Right atrium auricular region (tissue), 2 donors: Measurements from ENCODE around the gene SPATA46. TPM values are rescaled to one million over a fixed set of nuclear protein-coding genes. Genes with fewer than 3 reads are reported as not detected.

ENCODE experiments used
- DNase-seq: peaks from one replicate; pipeline ENCODE4 v3.0.0-alpha.2; 2019; ENCODE audit warnings: low spot score
- H3K27ac ChIP-seq, 2 donors: fragments of 200-600 bp; sonication (generic); 1 replicate in 1 of 2; 2 replicates in 1 of 2; pipeline ENCODE4 v1.5.1; 2016 to 2019
- H3K27me3 ChIP-seq, 2 donors: fragments of 200-600 bp; sonication (generic); one replicate each; pipeline versions ENCODE4 v1.5.1 to v1.6.0; 2017 to 2019
- H3K36me3 ChIP-seq: fragments of 200-600 bp; sonication (generic); one replicate; pipeline ENCODE4 v1.5.1; 2016
- H3K4me1 ChIP-seq, 2 donors: fragments of 200-600 bp; sonication (generic); one replicate each; pipeline versions ENCODE4 v1.5.1 to v1.6.0; 2017 to 2019
- H3K4me3 ChIP-seq, 2 donors: fragments of 200-600 bp; sonication (generic); 1 replicate in 1 of 2; 2 replicates in 1 of 2; pipeline ENCODE4 v1.5.1; 2017 to 2019; ENCODE audit warnings: mild to moderate bottlenecking in 1 of 2, moderate library complexity in 1 of 2
- H3K9me3 ChIP-seq, 2 donors: fragments of 200-600 bp; sonication (generic); one replicate each; pipeline ENCODE4 v1.5.1; 2019
- microRNA counts, 2 donors: library from miRNA; unstranded; fragments of <30 nt; microRNA quantifications; one replicate each; lab custom pipeline; 2016 to 2017
- microRNA-seq, 2 donors: library from miRNA; unstranded; fragments of <30 nt; microRNA quantifications; one replicate each; pipeline ENCODE4, GENCODE V29; 2016 to 2017; ENCODE audit warnings: borderline number of aligned reads in 2 of 2, borderline replicate concordance in 1 of 2
- total RNA-seq, 2 donors: library from RNA; depleted of rRNA; stranded (reverse); fragments of >200 nt; gene quantifications; one replicate each; pipeline ENCODE4 v1.1.0, GENCODE V29; 2016
- TF ChIP-seq, protein P1 (sequence below), 2 donors: fragments of 200-600 bp; sonication (generic); IDR thresholded peaks; one replicate each; pipeline ENCODE4 v1.5.1; 2019; ENCODE audit warnings: antibody characterized with exemption in 2 of 2

The SPATA46 gene
- total RNA-seq, 2 donors from 2014 or later: not detected

DNA sequence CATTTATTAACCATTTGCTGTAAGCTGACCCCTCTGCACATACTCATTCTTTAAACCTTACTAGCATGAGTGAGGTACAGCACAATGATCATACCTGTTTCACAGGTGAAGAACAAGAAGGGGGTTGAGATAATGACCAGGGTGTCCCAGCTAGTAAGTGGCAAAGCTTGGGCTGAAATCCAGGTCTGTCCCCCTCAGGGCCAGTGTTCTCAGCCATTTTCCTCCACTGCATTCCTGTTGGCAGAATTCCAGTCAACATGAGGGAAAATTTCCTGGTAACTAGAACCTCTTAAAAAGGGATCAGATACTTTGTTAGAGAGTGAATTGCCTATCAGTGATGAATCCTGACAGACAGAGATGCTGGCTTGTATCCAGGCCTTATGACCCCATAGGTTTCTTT is 48.1 kb downstream of the SPATA46 start:
- no peak overlapping the region for H3K4me3 ChIP-seq
- TF ChIP-seq, protein P1, sequence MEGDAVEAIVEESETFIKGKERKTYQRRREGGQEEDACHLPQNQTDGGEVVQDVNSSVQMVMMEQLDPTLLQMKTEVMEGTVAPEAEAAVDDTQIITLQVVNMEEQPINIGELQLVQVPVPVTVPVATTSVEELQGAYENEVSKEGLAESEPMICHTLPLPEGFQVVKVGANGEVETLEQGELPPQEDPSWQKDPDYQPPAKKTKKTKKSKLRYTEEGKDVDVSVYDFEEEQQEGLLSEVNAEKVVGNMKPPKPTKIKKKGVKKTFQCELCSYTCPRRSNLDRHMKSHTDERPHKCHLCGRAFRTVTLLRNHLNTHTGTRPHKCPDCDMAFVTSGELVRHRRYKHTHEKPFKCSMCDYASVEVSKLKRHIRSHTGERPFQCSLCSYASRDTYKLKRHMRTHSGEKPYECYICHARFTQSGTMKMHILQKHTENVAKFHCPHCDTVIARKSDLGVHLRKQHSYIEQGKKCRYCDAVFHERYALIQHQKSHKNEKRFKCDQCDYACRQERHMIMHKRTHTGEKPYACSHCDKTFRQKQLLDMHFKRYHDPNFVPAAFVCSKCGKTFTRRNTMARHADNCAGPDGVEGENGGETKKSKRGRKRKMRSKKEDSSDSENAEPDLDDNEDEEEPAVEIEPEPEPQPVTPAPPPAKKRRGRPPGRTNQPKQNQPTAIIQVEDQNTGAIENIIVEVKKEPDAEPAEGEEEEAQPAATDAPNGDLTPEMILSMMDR (IDR thresholded peaks at IDR 0.05): no peak
- H3K9me3 ChIP-seq: no peaks in the 10 kb centered on the region
- DNase-seq: no peak
- no peaks in the 10 kb centered on the region for H3K4me1 ChIP-seq
- no peak overlapping the region for H3K27ac ChIP-seq
- H3K27me3 ChIP-seq: no peaks in the 10 kb centered on the region
- H3K36me3 ChIP-seq: no peaks in the 10 kb centered on the region

DNA sequence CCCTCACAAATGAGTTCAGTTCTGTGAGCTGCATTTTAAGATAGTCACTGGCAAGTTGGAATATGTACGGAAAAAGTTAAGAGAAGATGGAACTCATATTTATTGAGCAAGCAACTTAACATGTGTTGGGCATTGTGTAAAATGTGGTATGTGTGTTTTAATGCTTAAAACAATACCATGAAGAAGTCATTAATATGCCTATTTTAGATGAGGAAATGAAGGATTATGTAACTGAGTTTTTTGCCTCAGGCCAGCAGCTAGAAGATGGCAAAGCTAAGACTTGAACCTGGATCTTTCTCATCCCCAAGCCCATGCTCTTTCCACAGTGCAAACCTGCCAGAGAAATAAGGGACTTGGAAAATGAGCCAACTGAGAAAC is 48.9 kb downstream of the SPATA46 start:
- DNase-seq: no peak
- Histone ChIP-seq H3K36me3 (no peaks in the 10 kb centered on the region), H3K9me3 (no peaks in the 10 kb centered on the region), H3K27ac (no peak overlapping the region), H3K4me1 (no peaks in the 10 kb centered on the region), H3K27me3 (no peaks in the 10 kb centered on the region), H3K4me3 (no peak overlapping the region)
- TF ChIP-seq, protein P1 (IDR thresholded peaks at IDR 0.05): no peak

DNA sequence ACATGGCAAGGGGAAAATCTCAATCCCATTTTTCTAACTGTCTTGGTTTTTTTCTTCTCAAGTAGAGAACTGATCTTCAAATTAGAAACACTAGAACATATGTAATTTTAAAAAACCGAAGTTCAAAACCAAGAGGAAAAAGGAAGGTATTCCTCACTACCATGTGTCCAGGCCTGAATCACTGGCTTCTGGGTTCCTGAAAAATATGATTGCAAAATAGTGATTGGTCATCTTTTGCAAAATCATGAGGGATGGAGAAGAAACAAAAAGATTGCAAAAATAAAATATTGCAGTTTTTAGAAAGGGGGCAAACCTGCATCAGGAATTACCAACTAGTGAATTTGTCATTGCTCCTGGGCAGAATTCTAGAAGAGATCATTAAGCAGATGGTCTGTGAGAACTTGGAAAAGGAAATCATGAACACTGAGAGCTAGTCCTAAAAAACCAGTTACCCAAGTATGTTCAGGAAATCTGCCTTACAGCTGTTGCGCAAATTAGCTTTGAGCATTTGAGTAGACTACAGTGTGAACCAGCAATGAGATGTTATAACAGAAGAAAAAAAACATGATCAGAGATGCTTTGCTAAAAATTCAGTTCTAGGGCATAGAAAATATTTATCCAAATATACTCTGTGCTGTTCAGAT is 49.4 kb downstream of the SPATA46 start:
- DNase-seq: no peak
- Histone ChIP-seq H3K4me3 (no peak overlapping the region), H3K27me3 (no peaks in the 10 kb centered on the region), H3K9me3 (no peaks in the 10 kb centered on the region), H3K4me1 (no peaks in the 10 kb centered on the region), H3K36me3 (no peaks in the 10 kb centered on the region), H3K27ac (no peak overlapping the region)
- TF ChIP-seq, protein P1 (IDR thresholded peaks at IDR 0.05): no peak

DNA sequence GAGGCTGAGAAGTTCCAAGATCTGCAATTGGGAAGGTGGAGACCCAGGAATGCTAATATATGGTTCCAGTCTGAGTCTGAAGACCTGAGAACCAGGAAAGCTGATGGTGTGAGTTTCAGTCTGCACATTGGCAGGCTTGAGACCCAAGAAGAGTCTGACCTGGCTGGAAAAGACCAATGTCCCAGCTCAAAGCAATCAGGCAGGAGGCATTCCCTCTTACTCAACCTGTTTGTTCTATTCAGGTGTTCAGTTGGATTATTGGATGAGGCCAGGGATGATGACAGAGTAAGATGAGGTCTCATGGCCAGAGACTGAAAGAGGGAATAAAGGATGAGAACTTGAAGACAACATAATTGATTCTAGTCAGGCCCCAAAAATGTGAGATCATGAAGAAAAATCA is 50.1 kb downstream of the SPATA46 start:
- H3K4me3 ChIP-seq: no peak overlapping the region
- no peaks in the 10 kb centered on the region for H3K27me3 ChIP-seq
- no peak for DNase-seq
- no peaks in the 10 kb centered on the region for H3K36me3 ChIP-seq
- no peak overlapping the region for H3K27ac ChIP-seq
- TF ChIP-seq, protein P1 (IDR thresholded peaks at IDR 0.05): no peak
- no peaks in the 10 kb centered on the region for H3K4me1 ChIP-seq
- H3K9me3 ChIP-seq: no peaks in the 10 kb centered on the region

DNA sequence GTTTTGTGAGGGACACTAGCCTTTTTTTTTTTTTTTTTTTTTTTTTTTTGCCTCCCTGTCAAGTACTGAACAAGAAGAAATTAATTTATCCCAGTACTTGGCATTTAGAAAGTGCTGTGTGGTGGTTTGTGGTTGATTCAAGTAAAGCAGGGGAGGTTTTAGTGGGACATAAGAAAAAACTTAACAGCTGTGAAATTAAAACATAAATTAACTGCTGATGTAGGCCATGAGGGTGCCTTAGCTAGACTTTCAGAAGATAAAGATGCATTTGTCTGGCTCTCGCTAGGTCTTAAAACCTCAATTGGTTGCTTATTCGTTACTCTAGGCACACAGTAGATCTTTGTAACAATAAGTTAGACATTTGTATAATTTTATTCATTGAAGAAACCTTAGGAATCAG is 52.3 kb downstream of the SPATA46 start:
- Histone ChIP-seq H3K4me3 (no peak overlapping the region), H3K36me3 (no peaks in the 10 kb centered on the region), H3K27ac (no peak overlapping the region), H3K27me3 (no peaks in the 10 kb centered on the region), H3K4me1 (no peaks in the 10 kb centered on the region), H3K9me3 (no peaks in the 10 kb centered on the region)
- DNase-seq: no peak
- TF ChIP-seq, protein P1 (IDR thresholded peaks at IDR 0.05): no peak

MicroRNAs within 50 kb of the gene (microRNA counts, 767-probe panel; counts per million panel counts)
- microRNA hsa-miR-556-3p (lab: Ali Mortazavi, UCI): 0 to 31.0 counts per million in 2 donors
- 0 to 31.0 counts per million in 2 donors for microRNA hsa-miR-556-5p (lab: Ali Mortazavi, UCI)

Small RNA genes lying within 50 kb of the gene (microRNA-seq; reads per million reads assigned to microRNA genes)
- 0.71 to 2.8 reads per million in 2 donors for gene MIR556

Other genes with a start within 250 kb of the SPATA46 start
- 1 to 10 TPM; 3.0 to 7.0 TPM for gene C1orf226, start 4.9 kb upstream of the SPATA46 start, total RNA-seq
- gene SH2D1B, start 35.3 kb upstream of the SPATA46 start, total RNA-seq: under 1 TPM in 1 of 2 donors, not detected in 1; 0.16 TPM
- 10 to 100 TPM; 24.3 to 28.6 TPM for gene UHMK1, start 121.0 kb upstream of the SPATA46 start, total RNA-seq
- 10 to 100 TPM; 37.5 to 53.1 TPM for gene UAP1, start 184.9 kb upstream of the SPATA46 start, total RNA-seq